BJ (cell line): ENCODE measurements around the gene CLNK. TPM values are rescaled to one million over a fixed set of nuclear protein-coding genes. Genes with fewer than 3 reads are reported as not detected.

Source experiments
- CTCF ChIA-PET: fragments of 350-600 bp; formaldehyde crosslinking; extraction: SDS; loops from one replicate; lab custom pipeline; 2021; ENCODE audit warnings: antibody characterized with exemption, inconsistent platforms; lab: Yijun Ruan, JAX
- POLR2A ChIA-PET: fragments of 300-600 bp; sonication (Branson Sonifier 250); formaldehyde crosslinking; extraction: SDS; loops from one replicate; lab custom pipeline; 2021; ENCODE audit warnings: antibody characterized with exemption; lab: Charles Lee
- DNase-seq: peaks from one replicate; pipeline ENCODE4 v3.0.0-alpha.2; 2011; ENCODE audit warnings: low read depth
- H3K27me3 ChIP-seq: 2 replicates; pipeline ENCODE4 v1.6.0; 2011; ENCODE audit warnings: low read length; ENCODE audit not compliant: control insufficient read depth, insufficient read depth
- H3K36me3 ChIP-seq: 2 replicates; pipeline ENCODE4 v1.5.1; 2011; ENCODE audit warnings: low read length; ENCODE audit not compliant: control insufficient read depth, insufficient read depth
- H3K4me3 ChIP-seq: 2 replicates; pipeline ENCODE4 v1.5.1; 2011; ENCODE audit warnings: low read depth, mild to moderate bottlenecking, control low read depth, low read length
- polyA plus RNA-seq: library from polyadenylated mRNA; depleted of rRNA; stranded (reverse); fragments of >200 nt; gene quantifications from 2 replicates; pipeline ENCODE4 v1.2.3, GENCODE V29; 2011
- TF ChIP-seq, protein P1 (sequence below): IDR thresholded peaks from 2 replicates; pipeline ENCODE4 v1.5.1; 2011; ENCODE audit warnings: low read depth, mild to moderate bottlenecking, control low read depth, inconsistent platforms, low read length, moderate library complexity; ENCODE audit not compliant: insufficient read depth

Gene CLNK
- polyA plus RNA-seq, 1 experiment: not detected

DNA sequence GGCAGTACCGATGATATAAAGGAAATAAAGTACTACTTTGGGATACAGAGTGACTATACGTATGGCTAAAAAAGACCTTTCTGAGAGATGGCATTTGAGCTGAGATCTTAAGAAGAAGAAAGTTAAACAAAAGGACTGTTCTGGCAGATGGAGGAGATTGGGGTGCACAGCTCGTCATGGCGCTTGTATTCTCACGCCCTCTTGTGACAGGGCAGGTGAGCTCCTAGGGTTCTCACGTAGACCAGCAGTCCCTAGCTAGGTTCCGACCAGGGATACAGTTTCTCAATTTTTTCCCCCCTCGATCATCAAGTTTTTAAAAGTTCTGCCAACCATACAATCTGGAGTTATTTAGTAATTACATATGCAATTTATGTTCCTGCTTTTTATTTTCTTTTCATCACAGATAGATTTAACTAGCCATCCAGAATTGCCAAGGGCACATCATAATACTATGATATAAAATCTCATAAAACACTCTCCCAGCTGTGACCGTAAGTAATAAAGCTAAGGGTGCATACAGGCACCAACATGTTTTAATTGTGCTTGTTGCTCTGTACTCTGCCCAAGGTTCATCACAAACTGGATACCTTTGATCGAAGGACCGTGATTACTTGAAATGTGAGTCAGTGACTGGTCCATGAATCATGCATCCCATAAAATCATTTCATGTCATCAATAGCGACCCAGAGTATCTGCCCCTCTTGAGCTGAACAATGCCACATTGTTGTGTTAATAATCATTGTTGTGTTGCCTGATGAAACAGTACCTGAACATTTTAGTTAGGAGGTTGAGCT lies 157.9 kb downstream of the CLNK start:
- no peak for DNase-seq
- H3K27me3 ChIP-seq: 0 out of 2 replicates have a peak, but pooled peaks cover 1% of the 10 kb centered on the region
- POLR2A ChIA-PET: no interaction called here
- no peak overlapping the region for H3K4me3 ChIP-seq
- TF ChIP-seq, protein P1, sequence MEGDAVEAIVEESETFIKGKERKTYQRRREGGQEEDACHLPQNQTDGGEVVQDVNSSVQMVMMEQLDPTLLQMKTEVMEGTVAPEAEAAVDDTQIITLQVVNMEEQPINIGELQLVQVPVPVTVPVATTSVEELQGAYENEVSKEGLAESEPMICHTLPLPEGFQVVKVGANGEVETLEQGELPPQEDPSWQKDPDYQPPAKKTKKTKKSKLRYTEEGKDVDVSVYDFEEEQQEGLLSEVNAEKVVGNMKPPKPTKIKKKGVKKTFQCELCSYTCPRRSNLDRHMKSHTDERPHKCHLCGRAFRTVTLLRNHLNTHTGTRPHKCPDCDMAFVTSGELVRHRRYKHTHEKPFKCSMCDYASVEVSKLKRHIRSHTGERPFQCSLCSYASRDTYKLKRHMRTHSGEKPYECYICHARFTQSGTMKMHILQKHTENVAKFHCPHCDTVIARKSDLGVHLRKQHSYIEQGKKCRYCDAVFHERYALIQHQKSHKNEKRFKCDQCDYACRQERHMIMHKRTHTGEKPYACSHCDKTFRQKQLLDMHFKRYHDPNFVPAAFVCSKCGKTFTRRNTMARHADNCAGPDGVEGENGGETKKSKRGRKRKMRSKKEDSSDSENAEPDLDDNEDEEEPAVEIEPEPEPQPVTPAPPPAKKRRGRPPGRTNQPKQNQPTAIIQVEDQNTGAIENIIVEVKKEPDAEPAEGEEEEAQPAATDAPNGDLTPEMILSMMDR: no peak
- CTCF ChIA-PET: no interaction called here
- no peaks in the 10 kb centered on the region for H3K36me3 ChIP-seq

DNA sequence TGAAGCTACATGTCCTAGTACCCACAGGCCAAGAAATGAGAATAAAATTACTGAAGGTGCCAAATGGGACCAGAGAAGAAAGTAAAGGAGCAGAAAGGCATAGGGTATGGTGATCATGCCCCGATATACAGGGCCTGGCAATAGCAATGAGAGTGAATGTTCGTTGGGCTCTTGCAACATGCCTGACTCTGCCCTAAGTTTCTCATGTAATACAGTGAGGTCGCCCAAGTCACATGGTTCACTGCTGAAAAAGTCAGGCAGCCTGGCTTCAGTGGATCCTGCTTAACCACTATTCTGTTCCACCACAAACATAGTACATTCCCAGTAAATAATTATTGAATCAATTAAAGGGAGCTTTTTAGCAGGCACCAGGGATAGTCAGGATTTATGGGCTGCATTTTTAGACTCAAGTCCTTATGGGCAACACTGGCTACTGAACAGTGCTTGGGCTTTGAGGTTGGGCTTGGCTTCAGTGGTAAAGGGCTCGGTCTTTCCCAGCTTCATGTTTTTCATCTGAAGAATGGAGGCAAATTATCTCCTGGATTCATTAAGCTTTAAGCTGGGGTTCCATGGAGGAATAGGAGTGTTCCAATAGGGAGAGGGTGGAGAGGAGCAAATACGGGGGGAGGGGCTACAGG lies 160.3 kb downstream of the CLNK start:
- ChIA-PET CTCF (interaction anchor here (0.8 to 1.3 kb wide), 2 partner anchors 8 to 12 kb away, joined by 3 read pairs; no protein-coding TSS in a partner anchor), POLR2A (interaction anchor here (0.6 kb wide), 1 partner anchor 140 kb away, joined by 4 read pairs; no protein-coding TSS in a partner anchor)
- no peak overlapping the region for H3K4me3 ChIP-seq
- no peak for DNase-seq
- H3K36me3 ChIP-seq: no peaks in the 10 kb centered on the region
- TF ChIP-seq, protein P1: no peak
- H3K27me3 ChIP-seq: no peaks in the 10 kb centered on the region

DNA sequence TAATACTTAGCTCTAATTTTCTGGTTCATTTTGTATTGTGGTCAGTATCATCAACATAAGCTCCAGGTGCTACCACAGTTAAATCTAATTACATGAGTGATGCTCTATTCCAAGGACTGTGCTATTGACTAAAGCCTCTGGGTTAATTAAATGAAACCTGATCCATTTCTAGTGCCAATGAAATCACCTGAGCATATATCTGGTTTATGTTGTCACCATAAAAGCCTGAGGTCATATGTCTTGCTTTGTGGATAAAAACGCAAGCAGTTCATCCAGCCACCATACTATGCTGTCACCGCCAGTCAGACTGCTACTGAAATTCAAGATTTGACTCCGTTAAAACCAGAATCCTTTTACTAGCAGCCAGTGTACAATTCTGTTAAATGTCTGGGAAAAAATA lies 163.1 kb downstream of the CLNK start:
- POLR2A ChIA-PET: no interaction called here
- CTCF ChIA-PET: interaction anchor here (0.8 kb wide), 1 partner anchor 60 kb away, joined by 3 read pairs; no protein-coding TSS in a partner anchor
- no peaks in the 10 kb centered on the region for H3K36me3 ChIP-seq
- TF ChIP-seq, protein P1: no peak
- DNase-seq: no peak
- no peak overlapping the region for H3K4me3 ChIP-seq
- no peaks in the 10 kb centered on the region for H3K27me3 ChIP-seq

DNA sequence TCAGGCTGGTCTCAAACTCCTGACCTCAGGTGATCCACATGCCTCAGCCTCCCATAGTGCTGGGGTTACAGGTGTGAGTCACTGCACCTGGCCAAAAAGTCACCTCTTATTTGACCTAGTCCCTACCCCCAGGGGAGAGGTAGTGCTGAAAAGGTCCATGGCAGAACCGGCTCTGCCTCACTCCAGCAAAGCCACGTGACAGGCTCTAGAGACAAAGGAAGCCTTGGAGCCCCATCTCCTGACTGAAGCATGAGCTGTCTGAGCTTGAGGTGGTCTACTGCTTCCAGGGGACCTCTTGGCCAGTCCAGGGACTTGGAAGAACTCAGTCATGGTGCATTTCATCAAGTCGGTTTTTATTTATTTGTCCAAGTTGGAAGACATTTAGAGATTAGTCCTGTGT lies 174.8 kb downstream of the CLNK start:
- no peak for DNase-seq
- TF ChIP-seq, protein P1: no peak
- POLR2A ChIA-PET: no interaction called here
- CTCF ChIA-PET: no interaction called here
- Histone ChIP-seq H3K4me3 (no peak overlapping the region), H3K36me3 (no peaks in the 10 kb centered on the region), H3K27me3 (no peaks in the 10 kb centered on the region)

DNA sequence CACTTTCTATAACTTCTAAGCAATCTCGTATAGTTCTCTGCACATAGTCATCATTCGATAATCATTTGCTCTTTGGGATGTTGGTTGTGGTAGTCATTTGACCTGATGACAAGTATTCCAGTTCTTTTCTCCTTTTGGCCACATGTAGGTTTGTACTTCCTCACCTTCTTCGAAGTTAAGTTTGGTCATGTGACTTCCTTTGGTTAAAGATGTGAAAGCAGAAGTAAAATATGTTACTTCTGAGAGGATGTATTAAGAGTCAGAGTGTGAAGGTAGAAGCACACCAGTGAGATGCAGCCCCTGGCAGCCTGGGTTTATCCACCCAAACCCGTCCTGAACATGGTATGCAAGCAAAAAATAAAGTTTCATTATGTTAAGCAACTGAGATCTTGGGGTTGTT lies 178.5 kb downstream of the CLNK start:
- Histone ChIP-seq H3K4me3 (no peak overlapping the region), H3K27me3 (no peaks in the 10 kb centered on the region), H3K36me3 (no peaks in the 10 kb centered on the region)
- no peak for DNase-seq
- POLR2A ChIA-PET: no interaction called here
- TF ChIP-seq, protein P1: no peak
- CTCF ChIA-PET: interaction anchor here (0.6 kb wide), 1 partner anchor 752 kb away, joined by 3 read pairs; no protein-coding TSS in a partner anchor
